Osteocyte (in vitro differentiated cells): ENCODE measurements around the gene MED13L. TPM values are rescaled to one million over a fixed set of nuclear protein-coding genes. Genes with fewer than 3 reads are reported as not detected.

Experiments used
- DNase-seq: peaks from one replicate; pipeline ENCODE4 v3.0.0; 2021; ENCODE audit warnings: mixed read lengths; ENCODE audit not compliant: unreplicated experiment; ENCODE audit errors: extremely low spot score
- H3K27ac Mint-ChIP-seq: one replicate; pipeline ENCODE4 v1.8.0; 2021; ENCODE audit warnings: mild to moderate bottlenecking, mixed read lengths; ENCODE audit not compliant: unreplicated experiment
- H3K27me3 Mint-ChIP-seq: one replicate; pipeline ENCODE4 v1.8.0; 2021; ENCODE audit warnings: mixed read lengths; ENCODE audit not compliant: unreplicated experiment
- H3K36me3 Mint-ChIP-seq: one replicate; pipeline ENCODE4 v1.8.0; 2021; ENCODE audit warnings: mixed read lengths; ENCODE audit not compliant: unreplicated experiment
- H3K4me1 Mint-ChIP-seq: one replicate; pipeline ENCODE4 v1.8.0; 2021; ENCODE audit warnings: mixed read lengths; ENCODE audit not compliant: unreplicated experiment
- H3K4me3 Mint-ChIP-seq: one replicate; pipeline ENCODE4 v1.8.0; 2021; ENCODE audit warnings: mild to moderate bottlenecking, moderate library complexity, mixed read lengths; ENCODE audit not compliant: unreplicated experiment
- H3K9me3 Mint-ChIP-seq: one replicate; pipeline ENCODE4 v1.8.0; 2021; ENCODE audit warnings: mixed read lengths; ENCODE audit not compliant: unreplicated experiment
- CTCF ChIP-seq: fragments of 200-600 bp; sonication (generic); IDR thresholded peaks from 2 replicates; pipeline ENCODE4 v1.5.0; 2021; ENCODE audit warnings: antibody characterized with exemption, mild to moderate bottlenecking, moderate library complexity
- total RNA-seq: library from RNA; stranded (reverse); gene quantifications from 2 replicates; pipeline ENCODE4 v1.2.1, GENCODE V29; 2021

Gene MED13L
- total RNA-seq, 1 donor from 2014 or later = 229 TPM

DNA sequence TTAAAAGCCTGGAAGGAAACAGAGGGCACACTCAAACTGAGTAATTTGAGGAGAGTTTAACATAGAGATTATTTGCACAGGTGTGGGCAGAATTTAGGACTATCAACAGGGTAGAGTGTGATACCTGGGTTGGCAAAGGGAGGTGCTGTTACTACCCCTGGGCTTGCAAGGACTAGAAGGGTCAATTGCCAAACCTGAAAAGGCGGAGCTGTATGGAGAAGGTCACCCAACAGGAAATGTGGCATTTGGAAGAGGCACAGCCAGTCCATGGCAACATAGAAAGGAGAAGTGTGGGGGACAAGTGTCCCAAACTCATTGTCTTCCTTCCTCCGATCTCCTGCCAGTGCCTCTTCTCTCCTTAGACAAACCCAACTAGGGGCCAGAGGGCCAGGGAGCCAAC is 21.6 kb upstream of the MED13L start:
- peaks cover 44% of the 10 kb centered on the region for H3K4me1 Mint-ChIP-seq
- TF ChIP-seq CTCF = no peak
- no peaks in the 10 kb centered on the region for H3K27me3 Mint-ChIP-seq
- H3K27ac Mint-ChIP-seq = peak overlapping the region; percentile 81
- H3K4me3 Mint-ChIP-seq = no peak overlapping the region
- no peaks in the 10 kb centered on the region for H3K36me3 Mint-ChIP-seq
- H3K9me3 Mint-ChIP-seq = no peaks in the 10 kb centered on the region
- DNase-seq = no peak

DNA sequence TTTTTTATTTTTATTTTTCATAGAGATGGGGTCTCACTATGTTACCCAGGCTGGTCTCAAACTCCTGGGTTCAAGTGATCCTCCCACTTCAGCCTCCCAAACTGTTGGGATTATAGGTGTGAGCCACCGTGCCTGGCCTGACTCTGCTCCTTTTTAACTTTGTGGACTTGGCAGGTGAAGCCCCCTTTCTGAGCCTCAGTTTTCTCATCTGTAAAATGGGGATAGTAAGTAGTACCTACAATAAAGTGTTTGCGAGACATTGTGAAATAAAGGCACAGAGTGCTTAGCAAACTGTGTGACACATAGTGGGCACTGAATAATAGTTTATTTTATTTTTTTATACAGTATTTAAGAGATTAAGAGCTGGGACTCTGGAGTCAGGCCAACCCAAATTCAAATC is 21.1 kb upstream of the MED13L start:
- no peak for DNase-seq
- Mint-ChIP-seq H3K27me3 (no peaks in the 10 kb centered on the region), H3K4me3 (no peak overlapping the region), H3K4me1 (peaks cover 49% of the 10 kb centered on the region), H3K9me3 (no peaks in the 10 kb centered on the region), H3K36me3 (no peaks in the 10 kb centered on the region), H3K27ac (no peak overlapping the region)
- TF ChIP-seq CTCF = no peak

DNA sequence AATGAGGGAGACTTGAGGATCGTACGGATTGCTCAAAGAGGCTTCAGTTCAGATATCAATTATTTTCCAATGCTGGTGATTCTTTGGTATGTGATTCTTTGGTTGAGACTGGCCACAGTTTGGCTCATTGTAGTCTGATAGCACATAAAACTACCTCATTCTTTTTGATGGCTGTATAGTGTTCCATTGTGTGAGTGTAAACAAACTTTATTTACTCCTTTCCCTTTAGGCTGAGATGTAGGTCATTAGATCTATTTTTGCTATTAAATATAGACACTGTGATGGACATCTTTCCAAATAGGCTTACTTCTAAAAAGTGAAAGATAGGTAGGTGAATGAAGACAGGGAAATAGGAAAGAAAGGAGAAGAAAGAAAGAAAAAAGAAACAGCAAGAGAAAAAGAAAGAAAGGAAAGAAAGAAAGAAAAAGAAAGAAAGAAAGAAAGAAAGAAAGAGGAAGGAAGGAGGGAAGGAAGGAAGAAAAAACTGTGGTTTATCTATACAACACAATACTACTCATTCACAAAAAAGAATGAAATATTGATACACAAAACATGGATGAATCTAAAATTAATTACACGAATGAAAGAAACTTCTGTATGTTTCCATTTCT is 19.8 kb upstream of the MED13L start:
- H3K27ac Mint-ChIP-seq = no peak overlapping the region
- H3K4me3 Mint-ChIP-seq = no peak overlapping the region
- no peaks in the 10 kb centered on the region for H3K27me3 Mint-ChIP-seq
- H3K9me3 Mint-ChIP-seq = no peaks in the 10 kb centered on the region
- H3K4me1 Mint-ChIP-seq = peaks cover 52% of the 10 kb centered on the region
- no peak for DNase-seq
- H3K36me3 Mint-ChIP-seq = no peaks in the 10 kb centered on the region
- TF ChIP-seq CTCF = no peak

GRCh38 chr12:116295327-116296263 is 18.1 kb upstream of the MED13L start:
- H3K27ac Mint-ChIP-seq = no peak overlapping the region
- no peak overlapping the region for H3K4me3 Mint-ChIP-seq
- H3K9me3 Mint-ChIP-seq = no peaks in the 10 kb centered on the region
- H3K4me1 Mint-ChIP-seq = peaks cover 52% of the 10 kb centered on the region
- TF ChIP-seq CTCF = no peak
- H3K36me3 Mint-ChIP-seq = no peaks in the 10 kb centered on the region
- H3K27me3 Mint-ChIP-seq = no peaks in the 10 kb centered on the region
- no peak for DNase-seq

DNA sequence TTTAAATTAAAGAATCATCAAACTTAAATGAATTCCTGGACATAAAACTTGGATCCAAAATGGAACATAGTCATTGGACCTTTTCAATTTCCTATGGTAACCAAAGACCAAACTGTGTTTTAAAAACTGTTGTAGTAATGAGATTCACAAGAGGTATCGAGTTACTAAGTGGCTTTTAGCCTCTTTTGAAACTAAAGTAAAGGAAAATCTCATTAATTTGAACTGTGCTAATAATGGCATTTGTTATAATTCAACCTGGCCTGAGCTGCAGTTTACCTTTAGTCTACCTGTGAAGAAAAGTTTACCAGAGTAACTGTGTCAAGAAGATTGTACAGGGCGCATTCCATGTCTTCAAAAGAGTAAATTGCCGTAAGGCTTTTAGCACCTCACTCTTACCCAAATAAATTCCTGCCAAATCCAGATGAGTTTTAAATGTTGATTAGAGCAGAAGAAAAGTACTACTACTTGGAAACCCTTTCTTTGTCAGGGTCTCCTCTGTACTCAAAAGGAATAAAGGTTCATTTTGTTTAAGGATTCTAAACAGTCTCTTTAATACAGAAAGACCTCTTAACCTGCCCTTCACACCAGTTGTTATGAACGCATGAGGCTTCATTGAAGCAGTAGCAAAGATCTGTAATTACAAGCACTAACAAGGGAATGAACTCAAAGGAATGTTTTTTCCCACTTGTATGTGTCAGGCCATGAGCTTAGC is 17.1 kb upstream of the MED13L start:
- no peaks in the 10 kb centered on the region for H3K27me3 Mint-ChIP-seq
- H3K9me3 Mint-ChIP-seq = no peaks in the 10 kb centered on the region
- DNase-seq = no peak
- H3K4me1 Mint-ChIP-seq = peaks cover 42% of the 10 kb centered on the region
- H3K4me3 Mint-ChIP-seq = no peak overlapping the region
- H3K36me3 Mint-ChIP-seq = no peaks in the 10 kb centered on the region
- peak overlapping the region; percentile 17 for H3K27ac Mint-ChIP-seq
- TF ChIP-seq CTCF = no peak
